Adrenal gland (tissue), 5 donors: ENCODE results near the gene PLSCR5.

ENCODE experiments used
- POLR2A ChIP-seq, 2 donors: fragments of 450-650 bp; IDR thresholded peaks; one replicate each; pipeline ENCODE4 v1.6.1; 2017; ENCODE audit warnings: antibody characterized with exemption in 2 of 2, mild to moderate bottlenecking in 2 of 2, moderate library complexity in 1 of 2
- TF ChIP-seq, protein P1 (sequence below), 6 experiments: fragments of 450-650 bp in 4 of 6; fragments of 200-600 bp in 2 of 6; sonication (generic) in 1 of 6; IDR thresholded peaks; 1 replicate in 5 of 6; 2 replicates in 1 of 6; pipeline versions ENCODE4 v1.5.1 to v1.8.0; 2016 to 2021; ENCODE audit warnings: antibody characterized with exemption in 6 of 6, mild to moderate bottlenecking in 2 of 6, moderate library complexity in 1 of 6
- donor health status: DM: no; HTN: no; CAD: no.

DNA sequence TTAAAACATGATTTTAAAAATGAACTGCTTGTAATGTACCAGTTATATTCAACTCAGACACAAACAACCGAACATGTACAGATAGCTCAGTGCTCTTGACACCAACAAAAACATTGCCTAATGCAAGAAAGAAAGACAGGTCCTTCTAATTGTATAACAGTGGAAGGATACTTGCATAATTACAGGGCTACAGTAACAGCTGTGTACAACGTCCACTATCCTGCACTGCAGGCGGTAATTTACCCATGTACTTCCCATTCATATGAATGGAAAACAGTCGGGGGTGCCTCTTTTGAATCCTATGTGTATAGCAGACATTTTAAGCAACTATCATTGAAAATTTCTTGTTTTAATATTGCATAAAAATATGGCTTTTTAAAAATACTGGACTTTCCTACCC lies 41.1 kb upstream of the PLSCR5 start:
- TF ChIP-seq, protein P1, sequence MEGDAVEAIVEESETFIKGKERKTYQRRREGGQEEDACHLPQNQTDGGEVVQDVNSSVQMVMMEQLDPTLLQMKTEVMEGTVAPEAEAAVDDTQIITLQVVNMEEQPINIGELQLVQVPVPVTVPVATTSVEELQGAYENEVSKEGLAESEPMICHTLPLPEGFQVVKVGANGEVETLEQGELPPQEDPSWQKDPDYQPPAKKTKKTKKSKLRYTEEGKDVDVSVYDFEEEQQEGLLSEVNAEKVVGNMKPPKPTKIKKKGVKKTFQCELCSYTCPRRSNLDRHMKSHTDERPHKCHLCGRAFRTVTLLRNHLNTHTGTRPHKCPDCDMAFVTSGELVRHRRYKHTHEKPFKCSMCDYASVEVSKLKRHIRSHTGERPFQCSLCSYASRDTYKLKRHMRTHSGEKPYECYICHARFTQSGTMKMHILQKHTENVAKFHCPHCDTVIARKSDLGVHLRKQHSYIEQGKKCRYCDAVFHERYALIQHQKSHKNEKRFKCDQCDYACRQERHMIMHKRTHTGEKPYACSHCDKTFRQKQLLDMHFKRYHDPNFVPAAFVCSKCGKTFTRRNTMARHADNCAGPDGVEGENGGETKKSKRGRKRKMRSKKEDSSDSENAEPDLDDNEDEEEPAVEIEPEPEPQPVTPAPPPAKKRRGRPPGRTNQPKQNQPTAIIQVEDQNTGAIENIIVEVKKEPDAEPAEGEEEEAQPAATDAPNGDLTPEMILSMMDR (IDR thresholded peaks at IDR 0.05): no peak
- no peak for TF ChIP-seq POLR2A (IDR thresholded peaks at IDR 0.05)
